ENCODE data around the gene CPLX1.
"Not testable (repeated sequence)": the region's sequence is repeated elsewhere in the genome, so short reads cannot be mapped to it uniquely, and the experiment has no call there.

The CPLX1 gene

DNA sequence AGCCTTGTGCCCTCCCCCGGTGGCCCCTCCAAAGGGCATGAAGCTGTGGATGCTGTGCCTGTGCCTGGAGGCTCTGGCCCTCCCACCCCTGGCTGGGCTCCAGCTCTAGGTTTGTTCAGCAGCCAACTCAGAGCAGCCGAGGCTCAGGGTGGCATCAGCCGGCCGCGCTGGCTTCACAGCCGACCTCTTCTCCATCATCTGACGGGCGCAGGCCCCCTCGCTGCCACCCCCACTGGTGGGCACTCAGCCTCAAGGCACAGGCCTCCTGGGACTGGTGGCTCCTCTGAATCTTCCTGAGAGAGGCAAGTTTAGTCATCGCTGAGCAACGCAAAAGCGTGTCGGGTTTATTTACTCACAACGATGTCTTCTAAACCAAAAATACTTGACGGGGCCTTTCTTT, 74.3 kb downstream of the CPLX1 start:
- no peak for DNase-seq

GRCh38 chr4:749698-750666, 75.9 kb downstream of the CPLX1 start:
- no peak for DNase-seq

DNA sequence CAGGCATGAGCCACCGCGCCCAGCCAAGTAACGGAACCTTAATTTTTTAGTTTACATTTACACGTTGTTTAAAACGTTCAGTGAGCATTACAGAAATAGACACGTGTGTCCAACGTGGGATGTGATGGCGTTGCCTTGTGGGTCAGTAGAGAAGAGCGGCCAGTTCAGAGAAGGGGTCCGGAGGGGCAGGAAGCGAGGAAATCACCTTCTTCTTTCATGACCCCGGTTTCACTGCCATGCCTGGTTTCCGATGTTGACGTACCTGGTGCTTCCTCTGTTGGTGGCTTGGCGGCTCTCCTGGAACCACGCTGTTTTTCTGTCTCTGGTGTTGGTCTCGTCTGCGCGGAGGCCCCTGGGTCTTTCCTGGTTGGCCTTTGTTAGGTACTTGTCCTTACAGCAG, 77.5 kb downstream of the CPLX1 start:
- DNase-seq: no peak

DNA sequence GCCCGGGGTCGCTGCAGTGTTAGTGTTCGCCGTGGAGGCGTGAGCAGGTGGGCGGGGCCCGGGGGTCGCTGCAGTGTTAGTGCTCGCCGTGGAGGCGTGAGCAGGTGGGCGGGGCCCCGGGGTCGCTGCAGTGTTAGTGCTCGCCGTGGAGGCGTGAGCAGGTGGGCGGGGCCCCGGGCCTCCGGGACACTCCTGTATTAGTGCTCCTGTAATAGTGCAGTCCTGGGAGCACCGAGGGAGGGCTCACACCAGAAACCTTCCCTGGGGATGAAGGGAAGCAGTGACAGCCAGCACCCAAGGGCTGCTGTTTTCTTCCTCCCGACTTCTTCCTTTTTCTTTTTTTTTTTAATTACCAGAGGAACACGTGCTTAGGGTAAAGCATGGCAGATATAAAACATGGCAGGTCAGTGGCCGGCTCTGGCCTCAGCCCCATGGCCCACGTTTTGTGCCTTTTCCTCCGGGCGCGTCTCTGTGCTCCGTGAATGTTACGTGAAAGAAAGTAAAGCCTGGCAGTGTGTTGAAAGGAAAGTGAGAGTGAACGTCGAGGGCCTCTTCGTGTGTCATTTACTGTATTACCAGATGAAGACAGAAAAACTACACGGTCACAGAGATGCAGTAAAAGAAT, 78.3 kb downstream of the CPLX1 start:
- DNase-seq: no peak

DNA sequence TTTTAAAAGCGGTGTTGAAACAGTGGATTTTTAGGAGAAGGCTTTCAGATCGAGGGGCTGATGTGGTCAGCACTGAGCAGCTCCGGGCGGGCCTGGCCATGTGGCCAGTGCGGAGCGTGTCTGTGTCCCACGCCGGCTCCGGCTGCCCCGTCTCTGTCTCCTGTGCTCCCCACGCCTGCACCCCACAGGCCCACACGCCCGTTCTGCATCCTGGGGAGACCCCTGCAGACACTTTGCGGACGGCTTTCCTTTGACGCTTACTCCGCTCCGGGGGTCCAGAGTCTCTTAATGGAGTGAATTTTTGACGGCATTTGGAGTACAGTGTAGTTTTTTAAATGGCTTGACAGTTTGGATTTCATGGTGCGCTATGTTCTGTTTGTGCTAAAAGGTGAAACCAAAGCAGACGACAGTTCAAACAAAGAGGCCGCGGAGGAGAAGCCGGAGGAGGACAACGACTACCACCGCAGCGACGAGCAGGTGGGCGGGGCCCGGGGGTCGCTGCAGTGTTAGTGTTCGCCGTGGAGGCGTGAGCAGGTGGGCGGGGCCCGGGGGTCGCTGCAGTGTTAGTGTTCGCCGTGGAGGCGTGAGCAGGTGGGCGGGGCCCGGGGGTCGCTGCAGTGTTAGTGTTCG, 81.6 kb downstream of the CPLX1 start:
- DNase-seq: no peak

- no peak for DNase-seq
Measured at GRCh38 chr4:743463-744211, 82.3 kb downstream of the CPLX1 start.

DNA sequence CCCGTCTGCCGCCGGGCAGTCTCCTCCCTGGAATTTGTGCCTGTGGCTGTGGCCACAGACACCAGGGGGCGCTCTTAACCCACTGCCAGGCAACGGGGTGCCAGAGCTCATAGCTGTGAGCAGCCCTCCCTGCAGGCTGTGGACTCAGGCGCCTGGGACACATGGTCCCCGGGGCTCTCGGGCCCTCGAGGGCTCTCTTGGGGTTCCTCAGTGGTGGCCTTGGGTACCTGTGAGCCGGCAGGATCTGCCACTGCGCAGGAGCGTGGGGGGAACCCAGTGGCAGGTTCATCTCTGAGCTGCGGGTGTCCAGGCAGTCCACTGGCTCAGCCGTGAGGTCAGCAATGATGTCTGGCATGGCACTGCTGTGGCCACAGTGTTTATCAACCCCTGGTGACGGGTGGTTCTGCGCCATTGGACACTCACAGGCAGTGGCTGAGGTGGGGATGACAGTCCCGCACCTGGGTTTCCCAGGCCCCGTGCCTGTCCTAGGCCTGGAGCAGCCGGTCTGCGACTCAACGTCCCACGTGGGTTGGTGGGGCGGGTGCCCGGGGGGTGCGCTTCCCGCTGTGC, 83.1 kb downstream of the CPLX1 start:
- no peak for DNase-seq

DNA sequence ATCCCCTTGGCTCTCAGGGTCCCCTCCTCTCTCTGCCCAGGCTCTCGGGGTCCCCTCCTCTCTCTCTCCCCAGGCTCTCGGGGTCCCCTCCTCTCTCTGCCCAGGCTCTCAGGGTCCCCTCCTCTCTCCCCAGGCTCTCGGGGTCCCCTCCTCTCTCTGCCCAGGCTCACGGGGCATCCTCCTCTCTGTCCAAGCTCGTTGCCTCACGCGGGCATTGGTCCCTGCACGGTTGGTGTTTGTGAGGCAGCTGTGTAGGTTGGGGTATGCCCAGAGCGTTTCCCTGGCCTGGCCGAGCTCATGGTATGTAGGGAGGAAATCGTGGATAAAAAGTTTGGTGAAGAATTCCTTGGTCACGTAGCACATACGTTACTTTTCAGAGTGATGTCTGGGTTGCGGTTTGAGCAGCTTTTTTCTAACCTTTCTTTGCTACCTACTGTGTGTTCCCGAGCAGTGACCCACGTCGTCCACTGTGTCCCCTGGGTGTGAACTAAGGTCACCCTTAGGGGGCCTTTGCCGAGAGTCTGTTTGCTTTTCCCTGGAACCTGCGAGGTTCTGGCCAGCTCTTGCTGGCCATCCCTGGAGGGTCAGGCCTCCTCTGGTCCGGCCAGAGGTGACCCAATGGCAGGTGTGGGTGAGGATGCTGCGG, 83.7 kb downstream of the CPLX1 start:
- no peak for DNase-seq

- DNase-seq: no peak
Measured at GRCh38 chr4:740656-741282, 85.2 kb downstream of the CPLX1 start.

GRCh38 chr4:740011-740410, 85.9 kb downstream of the CPLX1 start:
- DNase-seq: no peak

GRCh38 chr4:739569-739968, 86.4 kb downstream of the CPLX1 start:
- DNase-seq: no peak

- DNase-seq: no peak
Measured at GRCh38 chr4:738781-739280, 87.1 kb downstream of the CPLX1 start.

DNA sequence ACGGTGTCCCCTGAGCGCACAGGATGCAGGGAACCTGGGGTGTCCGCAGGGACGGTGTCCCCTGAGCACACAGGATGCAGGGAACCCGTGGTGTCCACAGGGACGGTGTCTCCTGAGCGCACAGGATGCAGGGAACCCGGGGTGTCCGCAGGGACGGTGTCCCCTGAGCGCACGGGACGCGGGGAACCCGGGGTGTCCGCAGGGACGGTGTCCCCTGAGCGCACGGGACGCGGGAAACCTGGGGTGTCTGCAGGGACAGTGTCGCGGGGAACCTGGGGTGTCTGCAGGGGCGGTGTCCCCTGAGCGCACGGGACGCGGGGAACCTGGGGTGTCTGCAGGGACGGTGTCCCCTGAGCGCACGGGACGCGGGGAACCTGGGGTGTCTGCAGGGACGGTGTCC, 89.4 kb downstream of the CPLX1 start:
- DNase-seq: not testable (repeated sequence)

- DNase-seq: no peak
Measured at GRCh38 chr4:735583-735982, 90.3 kb downstream of the CPLX1 start.
